Heart left ventricle (tissue), 16 donors: ENCODE data around the gene NKIRAS2. TPM values are rescaled to one million over a fixed set of nuclear protein-coding genes. Genes with fewer than 3 reads are reported as not detected.

Source experiments
- ATAC-seq, 4 donors: fragments of 200-7000 bp; cut with Tn5 transposase; one replicate each; pipeline ENCODE4 v1.9.1; 2020 to 2022; ENCODE audit warnings: moderate library complexity in 4 of 4, mild to moderate bottlenecking in 3 of 4, moderate number of reproducible peaks in 1 of 4
- DNase-seq, 5 donors: peaks; one replicate each; pipeline ENCODE4 v3.0.0-alpha.2; 2020
- H3K27ac ChIP-seq, 12 donors: fragments of 200-600 bp; sonication (generic) in 4 of 12; one replicate each; pipeline versions ENCODE4 v1.5.0 to v1.8.0; 2016 to 2022; ENCODE audit warnings: mild to moderate bottlenecking in 2 of 12
- H3K27me3 ChIP-seq, 9 donors: fragments of 200-600 bp; sonication (generic) in 2 of 9; one replicate each; pipeline versions ENCODE4 v1.5.1 to v1.8.0; 2016 to 2022; ENCODE audit warnings: mild to moderate bottlenecking in 3 of 9
- H3K36me3 ChIP-seq, 9 donors: fragments of 200-600 bp; sonication (generic) in 2 of 9; one replicate each; pipeline versions ENCODE4 v1.5.0 to v1.8.0; 2018 to 2022; ENCODE audit warnings: mild to moderate bottlenecking in 2 of 9
- H3K4me1 ChIP-seq, 12 donors: fragments of 200-600 bp; sonication (generic) in 4 of 12; one replicate each; pipeline versions ENCODE4 v1.5.0 to v1.8.0; 2016 to 2022; ENCODE audit warnings: mild to moderate bottlenecking in 3 of 12
- H3K4me3 ChIP-seq, 12 donors: fragments of 200-600 bp; sonication (generic) in 4 of 12; one replicate each; pipeline versions ENCODE4 v1.5.0 to v1.8.0; 2017 to 2022; ENCODE audit warnings: mild to moderate bottlenecking in 9 of 12, moderate library complexity in 4 of 12
- H3K9me3 ChIP-seq, 12 donors: fragments of 200-600 bp; sonication (generic) in 4 of 12; one replicate each; pipeline versions ENCODE4 v1.5.0 to v1.8.0; 2016 to 2022; ENCODE audit warnings: mild to moderate bottlenecking in 1 of 12
- CTCF ChIP-seq, 12 donors: fragments of 200-600 bp; sonication (generic) in 4 of 12; IDR thresholded peaks; one replicate each; pipeline versions ENCODE4 v1.5.0 to v1.8.0; 2018 to 2022; ENCODE audit warnings: antibody characterized with exemption in 12 of 12, mild to moderate bottlenecking in 5 of 12
- POLR2A ChIP-seq, 2 donors: fragments of 450-650 bp; IDR thresholded peaks; one replicate each; pipeline ENCODE4 v1.6.1; 2017; ENCODE audit warnings: antibody characterized with exemption in 2 of 2, mild to moderate bottlenecking in 2 of 2, moderate library complexity in 2 of 2
- WGBS, 4 donors: extraction: QIAGEN DNeasy Blood & Tissue Kit in 2 of 4; methylation state at CpG; one replicate each; pipeline versions ENCODE4 v1.1.5 to v1.1.7; 2013 to 2018; 5-methylcytosine and 5-hydroxymethylcytosine counted together
- intact Hi-C, 10 donors: fragments of 100-400 bp; cut with DNase I; formaldehyde crosslinking; loops; one replicate each; pipeline versions ENCODE4 v1.11.1 to v1.14.2; 2022
- polyA plus RNA-seq, 2 donors: library from polyadenylated mRNA; stranded (reverse); fragments of 200-250 nt; gene quantifications; one replicate each; pipeline ENCODE4 v1.2.3, GENCODE V29; 2013
- total RNA-seq, 9 donors: library from RNA; depleted of rRNA in 2 of 9; stranded (reverse); fragments of >200 nt in 2 of 9; fragmentation: NEBNext Ultra II Directional in 3 of 9; extraction: Animal tissue kit (Norgen Biotek cat#: 25700) in 3 of 9; gene quantifications; one replicate each; pipeline versions ENCODE4 v1.1.0 to v1.2.4, GENCODE V29; 2016 to 2023
- donor health status: ischemic (EF 13 %, LVEDD 7.1; RV severe dilation, severe dysfunction).
- donor health status: healthy with polysubstance abuse.
- donor health status: DM: no; HTN: yes; CAD: no.
- donor health status: DM: no; HTN: no; CAD: no.
- donor health status: ischemic (EF 25% LVEDD 6.9; RV normal size, moderate dysfunction).
- donor health status: ischemic (EF 25% LVEDD 5.7; RV mildly dilated, moderate dysfunction).
- donor health status: healthy.
- donor health status: DM: yes; HTN: yes; CAD: no.
- donor health status: ischemic (EF 35%, LVEDD 5.7; RV mildly dilated, moderate dysfunction).
- donor health status: nonischemic (EF 11% LVEDD 7.7; RV severe dilation, severe dysfunction).
- donor health status: DM: yes; HTN: yes; CAD: no.
- donor health status: PGD.
- donor health status: ischemic (EF 29% LVEDD 5.4; RV normal size, mild dysfunction).
- donor health status: nonischemic (EF 23%, LVEDD 6.1; RV moderate dilation, normal function).

The NKIRAS2 gene
- total and polyA plus RNA-seq, 11 donors, result 50.6 to 78.9 (median 55.9) TPM

GRCh38 chr17:42047343-42047742 lies 27.5 kb downstream of the NKIRAS2 start:
- intact Hi-C loops, result no loop called here
- Histone ChIP-seq H3K27ac (no peak overlapping the region), H3K4me3 (no peak overlapping the region), H3K4me1 (peaks cover 0 to 13% (median 6%) of the 10 kb centered on the region in 12 donors), H3K27me3 (peaks cover 0 to 4% (median 0%) of the 10 kb centered on the region in 9 donors), H3K9me3 (no peaks in the 10 kb centered on the region), H3K36me3 (no peaks in the 10 kb centered on the region)
- WGBS, 4 donors, result 86 to 90% (median 88%) methylated on average over 12 of the region's 12 CpGs
- TF ChIP-seq POLR2A (IDR thresholded peaks at IDR 0.05) (no peak), CTCF (IDR thresholded peaks at IDR 0.05) (no peak)
- DNase-seq, result no peak
- no peak for ATAC-seq

- H3K4me1 ChIP-seq, result peaks cover 0 to 13% (median 6%) of the 10 kb centered on the region in 12 donors
- intact Hi-C loops, result no loop called here
- peaks cover 0 to 28% (median 0%) of the 10 kb centered on the region in 9 donors for H3K27me3 ChIP-seq
- H3K27ac ChIP-seq, result peak overlapping the region in 4 of 12 donors; percentile 30 to 56 (median 50)
- TF ChIP-seq POLR2A (IDR thresholded peaks at IDR 0.05) (no peak), CTCF (IDR thresholded peaks at IDR 0.05) (no peak)
- no peak for DNase-seq
- H3K4me3 ChIP-seq, result peak overlapping the region; percentile 52 to 86 (median 74)
- WGBS, 4 donors, result 0% methylated on average over 3 to 7 of the region's 7 CpGs
- no peaks in the 10 kb centered on the region for H3K9me3 ChIP-seq
- H3K36me3 ChIP-seq, result no peaks in the 10 kb centered on the region
- peak in 1 of 4 donors; percentile 11 for ATAC-seq
Measured at GRCh38 chr17:42049834-42050392, 30.0 kb downstream of the NKIRAS2 start.

DNA sequence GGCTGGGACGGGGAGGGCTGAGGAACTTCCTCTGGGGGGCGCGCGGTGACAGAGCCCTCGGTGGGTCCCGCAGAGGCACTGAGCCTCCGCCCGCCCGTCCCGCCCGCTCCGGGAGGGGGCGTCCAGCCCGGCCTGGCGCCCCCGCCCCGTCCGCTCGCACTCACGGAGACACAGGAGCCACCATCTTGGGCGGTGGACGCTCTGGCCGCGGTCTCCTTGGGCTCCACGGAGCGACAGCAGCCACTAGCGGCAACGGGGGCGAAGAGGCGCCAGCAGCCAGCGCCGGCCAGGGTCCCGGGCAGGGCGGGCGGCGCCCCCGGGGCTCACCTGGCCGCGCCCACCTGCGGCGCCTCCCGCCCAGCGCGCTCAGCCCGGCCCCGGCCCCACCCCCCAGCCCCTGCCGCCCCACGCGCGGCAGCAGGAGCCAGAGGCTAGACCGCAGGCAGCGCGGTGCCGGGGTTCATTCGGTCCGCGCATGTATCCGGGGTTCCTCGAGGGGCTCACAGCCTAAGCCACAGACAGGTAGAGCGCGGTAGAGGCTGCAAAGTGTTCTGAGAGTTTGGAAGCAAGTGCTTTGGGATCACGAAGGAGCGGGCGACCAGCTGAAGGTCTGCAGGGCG lies 30.6 kb downstream of the NKIRAS2 start, which contains the start of gene C17orf113:
TSS of gene C17orf113 (minus strand) at position 209 of the 620 bp plus-strand sequence. CDS start 7,225 bp downstream, outside the sequence.
- Histone ChIP-seq H3K4me1 (peaks cover 0 to 13% (median 6%) of the 10 kb centered on the region in 12 donors), H3K27ac (peak within 1 kb of the TSS in 4 of 12 donors; percentile 30 to 56 (median 50)), H3K36me3 (no peaks in the 10 kb centered on the region), H3K9me3 (no peaks in the 10 kb centered on the region), H3K4me3 (peak within 1 kb of the TSS; percentile 52 to 86 (median 74)), H3K27me3 (peaks cover 0 to 33% (median 6%) of the 10 kb centered on the region in 9 donors)
- 1 to 7% (median 1%) methylated on average over 14 to 65 of the region's 65 CpGs for WGBS, 4 donors
- peak; percentile 39 to 80 (median 63) for DNase-seq
- ATAC-seq, result peak; percentile 47 to 88 (median 78)
- TF ChIP-seq POLR2A (IDR thresholded peaks at IDR 0.05) (no peak), CTCF (IDR thresholded peaks at IDR 0.05) (peak; percentile 11 to 56 (median 33))
- intact Hi-C loops, result no loop called here

DNA sequence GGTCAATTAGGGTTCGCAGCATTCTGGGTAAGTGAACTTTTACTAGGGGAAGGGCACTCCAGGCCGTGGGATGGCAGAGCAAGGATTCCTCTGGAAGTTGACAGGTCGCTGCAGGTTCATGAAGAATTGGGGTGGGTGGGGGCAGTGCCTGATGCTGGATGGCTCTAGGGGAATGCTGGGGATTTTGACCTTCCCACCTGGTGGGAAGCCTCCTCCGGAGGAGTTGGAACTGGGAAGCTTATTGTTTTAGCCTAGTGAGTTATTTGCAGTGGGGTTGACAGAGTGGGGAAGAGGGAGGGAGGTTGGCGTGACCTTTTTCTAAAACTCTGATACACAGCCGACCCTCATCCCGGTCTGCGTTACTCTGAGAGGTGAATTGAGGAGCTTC lies 31.1 kb downstream of the NKIRAS2 start:
- TF ChIP-seq CTCF (IDR thresholded peaks at IDR 0.05) (no peak), POLR2A (IDR thresholded peaks at IDR 0.05) (no peak)
- peak in 1 of 4 donors; percentile 10 for ATAC-seq

More for the DNA sequence above, 31.1 kb downstream of the NKIRAS2 start:
- H3K4me1 ChIP-seq, result peaks cover 0 to 13% (median 6%) of the 10 kb centered on the region in 12 donors
- peaks cover 0 to 38% (median 6%) of the 10 kb centered on the region in 9 donors for H3K27me3 ChIP-seq
- no peaks in the 10 kb centered on the region for H3K36me3 ChIP-seq
- H3K4me3 ChIP-seq, result peak overlapping the region; percentile 52 to 86 (median 74)
- H3K27ac ChIP-seq, result no peak overlapping the region
- intact Hi-C loops, result no loop called here
- no peak for DNase-seq
- H3K9me3 ChIP-seq, result no peaks in the 10 kb centered on the region
- WGBS, 4 donors, result 60 to 65% (median 61%) methylated on average over 8 of the region's 8 CpGs
